K562 (cell line): ENCODE measurements around the gene THUMPD1. TPM values are rescaled to one million over a fixed set of nuclear protein-coding genes. Genes with fewer than 3 reads are reported as not detected.

Experiments
- ATAC-seq: fragments of 200-7000 bp; cut with Tn5 transposase; 3 replicates; pipeline ENCODE4 v1.9.1; 2020; ENCODE audit warnings: moderate library complexity
- BruUV-seq: library from RNA; stranded (reverse); fragments of 400-500 nt; replicated peaks from 2 replicates; lab custom pipeline; 2021; lab: Mats Ljungman, UMichigan
- CTCF ChIA-PET: fragments of 300-600 bp; formaldehyde crosslinking; extraction: SDS; loops from one replicate; lab custom pipeline; 2021; ENCODE audit warnings: low intra/inter-chr PET ratio; lab: Yijun Ruan, JAX
- POLR2A ChIA-PET: fragments of 300-600, 350-650 bp; sonication (Branson Sonifier 250); formaldehyde crosslinking; extraction: SDS; loops from one replicate; lab custom pipeline; 2021; ENCODE audit warnings: antibody characterized with exemption, inconsistent platforms; lab: Yijun Ruan, JAX
- DNase-seq, 4 experiments: peaks; one replicate each; pipeline versions ENCODE4 v3.0.0 to v3.0.0-alpha.2; 2011 to 2018; ENCODE audit warnings: low spot score in 3 of 4, mixed read lengths in 3 of 4; ENCODE audit errors: extremely low read depth in 1 of 4
- FAIRE-seq: peaks from 2 replicates; lab custom pipeline; 2011; peaks lifted over from hg19 to GRCh38; lab: Jason Lieb, UNC
- H2AFZ ChIP-seq: 2 replicates; pipeline ENCODE4 v1.6.0; 2011; ENCODE audit warnings: low read depth, low read length, control low read depth, inconsistent platforms
- H3K27ac ChIP-seq: fragments of 200-600 bp; 3 replicates; pipeline ENCODE4 v1.8.0; 2011; ENCODE audit warnings: low read depth, mild to moderate bottlenecking, control low read depth, inconsistent platforms, low read length, moderate library complexity, mixed read lengths; ENCODE audit errors: extremely low read depth
- H3K27me3 ChIP-seq, 2 experiments: fragments of 300-600 bp in 1 of 2; 2 replicates in 1 of 2; 3 replicates in 1 of 2; pipeline versions ENCODE4 v1.6.0 to v1.8.0; 2011; ENCODE audit warnings: inconsistent platforms in 2 of 2, low read length in 2 of 2, mild to moderate bottlenecking in 1 of 2, mixed read lengths in 1 of 2, moderate library complexity in 1 of 2; ENCODE audit not compliant: control insufficient read depth in 2 of 2, insufficient read depth in 2 of 2
- H3K36me3 ChIP-seq: fragments of 300-600 bp; 3 replicates; pipeline ENCODE4 v1.8.0; 2011; ENCODE audit warnings: mild to moderate bottlenecking, low read length, inconsistent platforms; ENCODE audit not compliant: control insufficient read depth, insufficient read depth
- H3K4me1 ChIP-seq, 2 experiments: fragments of 200-600 bp in 1 of 2; replicated peaks in 1 of 2; 2 replicates in 1 of 2; 3 replicates in 1 of 2; pipeline versions ENCODE4 v1.5.1 to v1.8.0; 2011; ENCODE audit warnings: inconsistent platforms in 2 of 2, low read length in 2 of 2, mild to moderate bottlenecking in 1 of 2, mixed read lengths in 1 of 2, moderate library complexity in 1 of 2; ENCODE audit not compliant: control insufficient read depth in 2 of 2, insufficient read depth in 2 of 2
- H3K4me2 ChIP-seq: 2 replicates; pipeline ENCODE4 v1.6.1; 2011; ENCODE audit warnings: low read length, control low read depth, inconsistent platforms, mixed read lengths; ENCODE audit not compliant: insufficient read depth
- H3K4me3 ChIP-seq: fragments of 200-600 bp; sonication (generic), shearing (Covaris generic); 2 replicates; pipeline ENCODE4 v1.5.1; 2016; ENCODE audit warnings: control low read depth, inconsistent platforms
- H3K79me2 ChIP-seq: fragments of 200-600 bp; 3 replicates; pipeline ENCODE4 v1.8.0; 2011; ENCODE audit warnings: low read length, inconsistent platforms; ENCODE audit not compliant: control insufficient read depth, insufficient read depth
- H3K9ac ChIP-seq, 2 experiments: 2 replicates each; pipeline versions ENCODE4 v1.6.0 to v1.6.1; 2011; ENCODE audit warnings: low read depth in 2 of 2, low read length in 2 of 2, control low read depth in 1 of 2, inconsistent platforms in 1 of 2, mild to moderate bottlenecking in 1 of 2, mixed read lengths in 1 of 2; ENCODE audit not compliant: insufficient read depth in 1 of 2
- H3K9me1 ChIP-seq: one replicate; pipeline ENCODE4 v1.6.0; 2011; ENCODE audit warnings: inconsistent platforms, mild to moderate bottlenecking, low read length, moderate library complexity; ENCODE audit not compliant: control insufficient read depth, insufficient read depth
- H3K9me3 ChIP-seq: replicated peaks from 2 replicates; pipeline ENCODE4 v1.5.1; 2011; ENCODE audit warnings: low read depth, low read length, inconsistent platforms; ENCODE audit not compliant: control insufficient read depth, insufficient read depth
- H4K20me1 ChIP-seq: replicated peaks from 2 replicates; pipeline ENCODE4 v1.6.1; 2011; ENCODE audit warnings: low read length, inconsistent platforms, mixed read lengths; ENCODE audit not compliant: control insufficient read depth, insufficient read depth
- DIDO1 ChIP-seq: fragments of 450-650 bp; IDR thresholded peaks from 2 replicates; pipeline ENCODE4 v1.6.1; 2016; ENCODE audit warnings: low read depth, missing biosample characterization, missing genetic modification characterization
- POLR2AphosphoS5 ChIP-seq: IDR thresholded peaks from 2 replicates; pipeline ENCODE4 v1.6.1; 2011; ENCODE audit warnings: mild to moderate bottlenecking, low read depth, low read length, moderate library complexity; ENCODE audit not compliant: control insufficient read depth, insufficient read depth
- SAFB ChIP-seq: fragments of 200-400 bp; formaldehyde crosslinking; IDR thresholded peaks from 2 replicates; pipeline ENCODE4 v1.6.1; 2017; ENCODE audit warnings: low read depth, low read length, borderline replicate concordance
- SMC3 ChIP-seq: conservative IDR thresholded peaks from 2 replicates; pipeline ENCODE4 v1.6.1; 2011; ENCODE audit warnings: low read depth, low read length, improper control_type of control experiment; ENCODE audit not compliant: insufficient read depth
- SP1 ChIP-seq: sonication (generic); formaldehyde crosslinking; IDR thresholded peaks from 2 replicates; pipeline ENCODE4 v1.8.1; 2022; ENCODE audit warnings: mild to moderate bottlenecking, missing genetic modification reagents
- ZNF764 ChIP-seq: fragments of 250-450 bp; sonication (Bioruptor Pico); IDR thresholded peaks from 2 replicates; pipeline ENCODE4 v1.4.0; 2020; ENCODE audit warnings: low read depth, mild to moderate bottlenecking, moderate library complexity
- WGBS: fragments of 100-300 bp; shearing (Covaris generic); methylation state at CpG from one replicate; pipeline ENCODE4 v1.1.6; 2016; ENCODE audit warnings: low coverage, mixed read lengths; ENCODE audit not compliant: insufficient coverage; ENCODE audit errors: missing lambda C conversion rate; 5-methylcytosine and 5-hydroxymethylcytosine counted together
- in situ Hi-C: fragments of 300-500 bp; cut with MboI; formaldehyde crosslinking; loops from 4 replicates; pipeline ENCODE4 v1.15.0; 2018; ENCODE audit warnings: inconsistent platforms, mixed read lengths
- intact Hi-C: fragments of 100-400 bp; cut with micrococcal nuclease; formaldehyde crosslinking; loops from 2 replicates; pipeline ENCODE4 v1.14.2; 2022
- polyA plus RNA-seq, 8 experiments: library from polyadenylated mRNA; depleted of rRNA in 4 of 8; stranded (reverse) in 5 of 8; unstranded in 3 of 8; fragments of >200 nt; fragmentation: Nextera tagmentation in 2 of 8; fragmentation: Illumina TruSeq in 1 of 8; extraction: Ambion mirVana in 2 of 8; extraction: Trizol in 1 of 8; gene quantifications; 2 replicates each; pipeline versions ENCODE4 v1.2.1 to v1.2.3, GENCODE V29; 2011 to 2014; ENCODE audit warnings: inconsistent platforms in 1 of 8, missing spikeins in 1 of 8
- total RNA-seq, 7 experiments: library from RNA; depleted of rRNA in 6 of 7; stranded (reverse); fragments of >200 nt in 6 of 7; fragmentation: Illumina TruSeq in 2 of 7; extraction: Trizol in 2 of 7; gene quantifications; 2 replicates each; pipeline versions ENCODE4 v1.2.1 to v1.2.3, GENCODE V29; 2011 to 2021; ENCODE audit warnings: low replicate concordance in 1 of 7
- TF ChIP-seq, protein P1 (sequence below), 2 experiments: fragments of 450-650 bp; formaldehyde crosslinking in 1 of 2; IDR thresholded peaks; 2 replicates each; pipeline versions ENCODE4 v1.4.0 to v1.6.1; 2014 to 2020; ENCODE audit warnings: mild to moderate bottlenecking in 2 of 2, borderline replicate concordance in 1 of 2, low read depth in 1 of 2
- TF ChIP-seq, protein P2 (sequence below): fragments of 250-450 bp; sonication (Bioruptor Pico); IDR thresholded peaks from 2 replicates; pipeline ENCODE4 v1.4.0; 2020
- TF ChIP-seq, protein P3 (sequence below): fragments of 450-650 bp; IDR thresholded peaks from 2 replicates; pipeline ENCODE4 v1.6.1; 2018; ENCODE audit not compliant: partially characterized antibody

Gene THUMPD1
- total and polyA plus RNA-seq, 9 of the 15 experiments (the other 6 are each of a cell fraction or from before 2014, with no cell fraction given), result 37.8 to 101 (median 56.8) TPM

DNA sequence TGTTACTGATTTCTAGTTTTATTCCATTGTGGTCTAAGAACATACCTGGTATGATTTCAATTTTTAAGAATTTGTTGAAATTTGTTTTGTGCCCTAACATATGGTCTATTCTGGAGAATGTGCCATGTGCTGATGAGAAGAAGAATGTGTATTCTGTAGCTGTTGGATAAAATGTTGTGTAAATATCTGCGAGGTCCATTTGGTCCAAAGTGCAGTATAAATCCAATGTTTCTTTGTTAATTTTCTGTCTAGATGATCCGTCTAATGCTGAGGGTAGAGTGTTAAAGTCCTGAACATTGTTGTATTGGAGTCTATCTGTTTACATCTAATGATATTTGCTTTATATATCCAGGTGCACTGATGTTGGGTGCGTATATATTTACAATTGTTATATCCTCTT, 32.1 kb upstream of the THUMPD1 start:
- BruUV-seq, result no TSS peak
- 85% methylated on average over 3 of the region's 3 CpGs for WGBS
- FAIRE-seq (no peak), DNase-seq (no peak), ATAC-seq (no peak)
- Histone ChIP-seq H3K9ac (no peak overlapping the region), H3K79me2 (peaks cover 28% of the 10 kb centered on the region; the same call in 2 of the 3 replicates), H3K4me2 (no peak overlapping the region), H3K36me3 (peaks cover 62% of the 10 kb centered on the region), H3K9me1 (no peaks in the 10 kb centered on the region), H3K9me3 (no peaks in the 10 kb centered on the region), H3K4me3 (no peak overlapping the region), H2AFZ (no peak overlapping the region), H4K20me1 (no peaks in the 10 kb centered on the region), H3K27me3 (no peaks in the 10 kb centered on the region), H3K27ac (no peak overlapping the region), H3K4me1 (peaks cover 0 to 10% of the 10 kb centered on the region in 2 experiments; a peak in 2 of 5 replicates)
- CTCF ChIA-PET, result no interaction called here
- intact Hi-C loops, result no loop called here
- POLR2A ChIA-PET, result interaction anchor here (1.8 kb wide), 1 partner anchor 10 kb away, joined by 4 read pairs; the partner anchor contains the start of gene ACSM3
- in situ Hi-C loops, result no loop called here
- TF ChIP-seq SP1 (CRISPR knock-in tag) (no peak), POLR2AphosphoS5 (no peak), SAFB (no peak), ZNF764 (no peak), SMC3 (no peak), DIDO1 (tag) (no peak)
- TF ChIP-seq, protein P1, sequence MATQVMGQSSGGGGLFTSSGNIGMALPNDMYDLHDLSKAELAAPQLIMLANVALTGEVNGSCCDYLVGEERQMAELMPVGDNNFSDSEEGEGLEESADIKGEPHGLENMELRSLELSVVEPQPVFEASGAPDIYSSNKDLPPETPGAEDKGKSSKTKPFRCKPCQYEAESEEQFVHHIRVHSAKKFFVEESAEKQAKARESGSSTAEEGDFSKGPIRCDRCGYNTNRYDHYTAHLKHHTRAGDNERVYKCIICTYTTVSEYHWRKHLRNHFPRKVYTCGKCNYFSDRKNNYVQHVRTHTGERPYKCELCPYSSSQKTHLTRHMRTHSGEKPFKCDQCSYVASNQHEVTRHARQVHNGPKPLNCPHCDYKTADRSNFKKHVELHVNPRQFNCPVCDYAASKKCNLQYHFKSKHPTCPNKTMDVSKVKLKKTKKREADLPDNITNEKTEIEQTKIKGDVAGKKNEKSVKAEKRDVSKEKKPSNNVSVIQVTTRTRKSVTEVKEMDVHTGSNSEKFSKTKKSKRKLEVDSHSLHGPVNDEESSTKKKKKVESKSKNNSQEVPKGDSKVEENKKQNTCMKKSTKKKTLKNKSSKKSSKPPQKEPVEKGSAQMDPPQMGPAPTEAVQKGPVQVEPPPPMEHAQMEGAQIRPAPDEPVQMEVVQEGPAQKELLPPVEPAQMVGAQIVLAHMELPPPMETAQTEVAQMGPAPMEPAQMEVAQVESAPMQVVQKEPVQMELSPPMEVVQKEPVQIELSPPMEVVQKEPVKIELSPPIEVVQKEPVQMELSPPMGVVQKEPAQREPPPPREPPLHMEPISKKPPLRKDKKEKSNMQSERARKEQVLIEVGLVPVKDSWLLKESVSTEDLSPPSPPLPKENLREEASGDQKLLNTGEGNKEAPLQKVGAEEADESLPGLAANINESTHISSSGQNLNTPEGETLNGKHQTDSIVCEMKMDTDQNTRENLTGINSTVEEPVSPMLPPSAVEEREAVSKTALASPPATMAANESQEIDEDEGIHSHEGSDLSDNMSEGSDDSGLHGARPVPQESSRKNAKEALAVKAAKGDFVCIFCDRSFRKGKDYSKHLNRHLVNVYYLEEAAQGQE (IDR thresholded peaks at IDR 0.05; ENCODE audit: borderline replicate concordance), result no peak
- TF ChIP-seq, protein P1 (CRISPR knock-in tag; IDR thresholded peaks at IDR 0.05; ENCODE audit: low read depth), result no peak
- TF ChIP-seq, protein P2, sequence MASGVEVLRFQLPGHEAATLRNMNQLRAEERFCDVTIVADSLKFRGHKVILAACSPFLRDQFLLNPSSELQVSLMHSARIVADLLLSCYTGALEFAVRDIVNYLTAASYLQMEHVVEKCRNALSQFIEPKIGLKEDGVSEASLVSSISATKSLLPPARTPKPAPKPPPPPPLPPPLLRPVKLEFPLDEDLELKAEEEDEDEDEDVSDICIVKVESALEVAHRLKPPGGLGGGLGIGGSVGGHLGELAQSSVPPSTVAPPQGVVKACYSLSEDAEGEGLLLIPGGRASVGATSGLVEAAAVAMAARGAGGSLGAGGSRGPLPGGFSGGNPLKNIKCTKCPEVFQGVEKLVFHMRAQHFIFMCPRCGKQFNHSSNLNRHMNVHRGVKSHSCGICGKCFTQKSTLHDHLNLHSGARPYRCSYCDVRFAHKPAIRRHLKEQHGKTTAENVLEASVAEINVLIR (CRISPR knock-in tag), result no peak
- TF ChIP-seq, protein P3, sequence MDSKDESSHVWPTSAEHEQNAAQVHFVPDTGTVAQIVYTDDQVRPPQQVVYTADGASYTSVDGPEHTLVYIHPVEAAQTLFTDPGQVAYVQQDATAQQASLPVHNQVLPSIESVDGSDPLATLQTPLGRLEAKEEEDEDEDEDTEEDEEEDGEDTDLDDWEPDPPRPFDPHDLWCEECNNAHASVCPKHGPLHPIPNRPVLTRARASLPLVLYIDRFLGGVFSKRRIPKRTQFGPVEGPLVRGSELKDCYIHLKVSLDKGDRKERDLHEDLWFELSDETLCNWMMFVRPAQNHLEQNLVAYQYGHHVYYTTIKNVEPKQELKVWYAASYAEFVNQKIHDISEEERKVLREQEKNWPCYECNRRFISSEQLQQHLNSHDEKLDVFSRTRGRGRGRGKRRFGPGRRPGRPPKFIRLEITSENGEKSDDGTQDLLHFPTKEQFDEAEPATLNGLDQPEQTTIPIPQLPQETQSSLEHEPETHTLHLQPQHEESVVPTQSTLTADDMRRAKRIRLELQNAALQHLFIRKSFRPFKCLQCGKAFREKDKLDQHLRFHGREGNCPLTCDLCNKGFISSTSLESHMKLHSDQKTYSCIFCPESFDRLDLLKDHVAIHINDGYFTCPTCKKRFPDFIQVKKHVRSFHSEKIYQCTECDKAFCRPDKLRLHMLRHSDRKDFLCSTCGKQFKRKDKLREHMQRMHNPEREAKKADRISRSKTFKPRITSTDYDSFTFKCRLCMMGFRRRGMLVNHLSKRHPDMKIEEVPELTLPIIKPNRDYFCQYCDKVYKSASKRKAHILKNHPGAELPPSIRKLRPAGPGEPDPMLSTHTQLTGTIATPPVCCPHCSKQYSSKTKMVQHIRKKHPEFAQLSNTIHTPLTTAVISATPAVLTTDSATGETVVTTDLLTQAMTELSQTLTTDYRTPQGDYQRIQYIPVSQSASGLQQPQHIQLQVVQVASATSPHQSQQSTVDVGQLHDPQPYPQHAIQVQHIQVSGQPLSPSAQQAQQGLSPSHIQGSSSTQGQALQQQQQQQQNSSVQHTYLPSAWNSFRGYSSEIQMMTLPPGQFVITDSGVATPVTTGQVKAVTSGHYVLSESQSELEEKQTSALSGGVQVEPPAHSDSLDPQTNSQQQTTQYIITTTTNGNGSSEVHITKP, result no peak
